Measurements from ENCODE around the gene FAM180A. TPM values are rescaled to one million over a fixed set of nuclear protein-coding genes. Genes with fewer than 3 reads are reported as not detected.

The FAM180A gene
- total RNA-seq, 1 donor from 2014 or later: not detected

GRCh38 chr7:135712796-135713195 lies 35.8 kb downstream of the FAM180A start:
- TF ChIP-seq, protein P1, sequence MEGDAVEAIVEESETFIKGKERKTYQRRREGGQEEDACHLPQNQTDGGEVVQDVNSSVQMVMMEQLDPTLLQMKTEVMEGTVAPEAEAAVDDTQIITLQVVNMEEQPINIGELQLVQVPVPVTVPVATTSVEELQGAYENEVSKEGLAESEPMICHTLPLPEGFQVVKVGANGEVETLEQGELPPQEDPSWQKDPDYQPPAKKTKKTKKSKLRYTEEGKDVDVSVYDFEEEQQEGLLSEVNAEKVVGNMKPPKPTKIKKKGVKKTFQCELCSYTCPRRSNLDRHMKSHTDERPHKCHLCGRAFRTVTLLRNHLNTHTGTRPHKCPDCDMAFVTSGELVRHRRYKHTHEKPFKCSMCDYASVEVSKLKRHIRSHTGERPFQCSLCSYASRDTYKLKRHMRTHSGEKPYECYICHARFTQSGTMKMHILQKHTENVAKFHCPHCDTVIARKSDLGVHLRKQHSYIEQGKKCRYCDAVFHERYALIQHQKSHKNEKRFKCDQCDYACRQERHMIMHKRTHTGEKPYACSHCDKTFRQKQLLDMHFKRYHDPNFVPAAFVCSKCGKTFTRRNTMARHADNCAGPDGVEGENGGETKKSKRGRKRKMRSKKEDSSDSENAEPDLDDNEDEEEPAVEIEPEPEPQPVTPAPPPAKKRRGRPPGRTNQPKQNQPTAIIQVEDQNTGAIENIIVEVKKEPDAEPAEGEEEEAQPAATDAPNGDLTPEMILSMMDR (IDR thresholded peaks at IDR 0.05; ENCODE audit: unreplicated experiment): no peak
- peak overlapping the region; percentile 73 for H3K27ac Mint-ChIP-seq (ENCODE audit: unreplicated experiment)
- H3K36me3 Mint-ChIP-seq (ENCODE audit: low read depth, unreplicated experiment): no peaks in the 10 kb centered on the region
- H3K4me3 Mint-ChIP-seq (ENCODE audit: unreplicated experiment): no peak overlapping the region
- H3K27me3 Mint-ChIP-seq (ENCODE audit: unreplicated experiment): peaks cover 3% of the 10 kb centered on the region
- no peaks in the 10 kb centered on the region for H3K9me3 Mint-ChIP-seq (ENCODE audit: unreplicated experiment)
- H3K4me1 Mint-ChIP-seq (ENCODE audit: unreplicated experiment): peaks cover 36% of the 10 kb centered on the region
- DNase-seq (ENCODE audit: low spot score): no peak

GRCh38 chr7:135712182-135712782 lies 36.3 kb downstream of the FAM180A start:
- Mint-ChIP-seq H3K27ac (ENCODE audit: unreplicated experiment) (peak overlapping the region; percentile 73), H3K9me3 (ENCODE audit: unreplicated experiment) (no peaks in the 10 kb centered on the region), H3K36me3 (ENCODE audit: low read depth, unreplicated experiment) (no peaks in the 10 kb centered on the region), H3K4me3 (ENCODE audit: unreplicated experiment) (no peak overlapping the region), H3K27me3 (ENCODE audit: unreplicated experiment) (peaks cover 3% of the 10 kb centered on the region), H3K4me1 (ENCODE audit: unreplicated experiment) (peaks cover 40% of the 10 kb centered on the region)
- TF ChIP-seq, protein P1 (IDR thresholded peaks at IDR 0.05; ENCODE audit: unreplicated experiment): no peak
- no peak for DNase-seq (ENCODE audit: low spot score)

DNA sequence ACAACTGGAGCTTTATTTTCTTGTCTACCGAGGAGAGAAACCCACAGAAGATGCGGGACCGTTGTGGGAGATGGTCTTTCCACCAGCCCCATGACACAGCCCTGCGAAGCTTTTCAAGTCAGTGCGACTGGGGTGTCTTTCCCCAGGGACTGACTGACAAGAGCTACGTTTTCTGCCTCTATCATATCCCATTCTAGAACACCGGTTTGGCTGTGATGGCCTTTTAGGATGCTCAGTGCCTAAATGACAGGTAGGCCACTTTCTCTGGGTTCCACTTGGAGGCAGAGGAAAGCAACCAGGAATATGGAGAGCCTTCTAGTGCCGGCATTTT lies 37.5 kb downstream of the FAM180A start:
- Mint-ChIP-seq H3K27ac (ENCODE audit: unreplicated experiment) (no peak overlapping the region), H3K27me3 (ENCODE audit: unreplicated experiment) (peaks cover 3% of the 10 kb centered on the region)

DNA sequence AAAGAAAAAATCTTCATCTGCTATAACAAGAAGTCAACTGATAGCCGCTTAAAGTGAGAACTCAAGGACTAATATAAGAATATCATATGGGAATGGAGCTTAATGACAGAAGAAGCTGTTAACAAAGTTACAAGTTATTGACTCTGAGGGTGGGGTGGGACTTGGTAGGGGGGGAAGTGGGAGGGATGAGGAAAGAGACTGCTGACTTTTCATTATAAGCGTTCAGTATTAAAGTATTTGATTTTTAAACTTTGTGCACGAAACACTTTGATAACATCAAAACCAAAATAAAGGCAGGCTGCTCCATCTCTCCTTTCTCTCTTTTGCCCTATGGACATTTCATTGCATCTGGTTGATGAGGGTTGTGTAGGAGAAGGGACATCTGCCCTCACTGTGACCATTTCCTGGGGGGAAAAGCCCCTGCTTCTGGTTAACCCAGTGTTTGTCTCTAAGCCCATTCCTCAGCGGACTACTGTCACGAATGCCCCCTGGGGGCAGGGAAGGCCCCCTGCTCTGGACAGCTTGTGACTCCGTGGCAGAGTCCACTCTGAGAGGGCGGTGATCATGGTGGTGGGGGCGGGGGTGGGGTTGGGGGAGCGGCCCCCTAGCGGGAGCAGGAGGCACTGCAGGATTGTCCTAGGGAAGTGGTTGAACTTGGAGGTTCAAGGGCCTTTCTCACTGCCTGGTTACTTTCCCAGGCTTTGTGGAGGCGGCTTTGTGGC lies 38.0 kb downstream of the FAM180A start:
- TF ChIP-seq, protein P1 (IDR thresholded peaks at IDR 0.05; ENCODE audit: unreplicated experiment): peak; percentile 92
- Mint-ChIP-seq H3K4me3 (ENCODE audit: unreplicated experiment) (no peak overlapping the region), H3K4me1 (ENCODE audit: unreplicated experiment) (peaks cover 47% of the 10 kb centered on the region), H3K36me3 (ENCODE audit: low read depth, unreplicated experiment) (no peaks in the 10 kb centered on the region), H3K9me3 (ENCODE audit: unreplicated experiment) (no peaks in the 10 kb centered on the region), H3K27me3 (ENCODE audit: unreplicated experiment) (peaks cover 3% of the 10 kb centered on the region), H3K27ac (ENCODE audit: unreplicated experiment) (no peak overlapping the region)
- no peak for DNase-seq (ENCODE audit: low spot score)

More for the DNA sequence above, 37.5 kb downstream of the FAM180A start:
- TF ChIP-seq, protein P1 (IDR thresholded peaks at IDR 0.05; ENCODE audit: unreplicated experiment): no peak
- no peak overlapping the region for H3K4me3 Mint-ChIP-seq (ENCODE audit: unreplicated experiment)
- H3K9me3 Mint-ChIP-seq (ENCODE audit: unreplicated experiment): no peaks in the 10 kb centered on the region
- no peak for DNase-seq (ENCODE audit: low spot score)
- no peaks in the 10 kb centered on the region for H3K36me3 Mint-ChIP-seq (ENCODE audit: low read depth, unreplicated experiment)
- H3K4me1 Mint-ChIP-seq (ENCODE audit: unreplicated experiment): peaks cover 45% of the 10 kb centered on the region

- H3K36me3 Mint-ChIP-seq (ENCODE audit: low read depth, unreplicated experiment): no peaks in the 10 kb centered on the region
- no peak for DNase-seq (ENCODE audit: low spot score)
- peaks cover 49% of the 10 kb centered on the region for H3K4me1 Mint-ChIP-seq (ENCODE audit: unreplicated experiment)
- no peaks in the 10 kb centered on the region for H3K9me3 Mint-ChIP-seq (ENCODE audit: unreplicated experiment)
- TF ChIP-seq, protein P1 (IDR thresholded peaks at IDR 0.05; ENCODE audit: unreplicated experiment): no peak
- no peak overlapping the region for H3K4me3 Mint-ChIP-seq (ENCODE audit: unreplicated experiment)
- peaks cover 3% of the 10 kb centered on the region for H3K27me3 Mint-ChIP-seq (ENCODE audit: unreplicated experiment)
- no peak overlapping the region for H3K27ac Mint-ChIP-seq (ENCODE audit: unreplicated experiment)
These were observed 39.1 kb downstream of the FAM180A start for GRCh38 chr7:135709508-135709907.

Data from endothelial cell (in vitro differentiated cells).